ENCODE data around the gene BBS9. TPM values are rescaled to one million over a fixed set of nuclear protein-coding genes. Genes with fewer than 3 reads are reported as not detected.

The BBS9 gene
- total RNA-seq, 1 experiment from 2014 or later: 9.0 TPM

- DNase-seq (ENCODE audit: extremely low read depth, low read depth): no peak
These were observed 222.3 kb downstream of the BBS9 start for GRCh38 chr7:33351709-33352108.

DNA sequence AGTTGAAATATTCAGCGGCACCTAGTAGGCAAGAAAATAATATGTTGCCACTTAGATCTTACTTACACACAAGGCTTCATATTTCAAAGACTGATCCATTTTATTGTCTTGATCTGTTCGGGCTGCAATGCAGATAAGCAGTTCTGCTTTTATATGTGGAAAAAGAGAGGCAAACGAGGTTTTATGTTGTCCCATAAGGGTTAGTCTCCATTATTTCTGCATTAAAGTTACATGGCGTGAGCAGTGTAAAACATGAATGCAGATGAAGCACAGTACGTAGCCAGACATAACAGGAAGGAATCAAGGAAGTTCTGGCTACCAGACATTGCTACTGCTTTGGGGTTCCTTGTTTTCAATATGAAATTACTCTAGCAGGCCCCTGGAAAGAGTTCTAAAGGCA, 224.8 kb downstream of the BBS9 start:
- DNase-seq (ENCODE audit: extremely low read depth, low read depth): no peak

GRCh38 chr7:33355386-33355785, 226.0 kb downstream of the BBS9 start:
- no peak for DNase-seq (ENCODE audit: extremely low read depth, low read depth)

DNA sequence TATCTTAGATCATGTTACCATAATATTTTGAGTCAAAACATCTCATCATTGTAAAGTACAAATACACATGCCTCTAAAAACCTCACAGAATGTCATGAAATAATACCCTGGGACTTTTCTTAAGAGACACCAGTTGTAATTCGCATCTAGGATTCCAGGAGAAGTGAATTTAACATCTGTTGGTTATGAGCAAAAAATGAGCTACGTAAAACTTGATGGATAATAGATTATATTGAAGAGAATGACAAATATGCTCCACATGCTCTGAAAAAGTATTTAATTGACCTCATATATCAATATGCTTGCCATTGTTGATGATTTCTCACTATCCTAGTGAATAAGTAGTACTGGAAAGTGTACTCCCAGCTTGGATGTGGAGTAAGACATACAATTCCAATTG, 227.0 kb downstream of the BBS9 start:
- no peak for DNase-seq (ENCODE audit: extremely low read depth, low read depth)

GRCh38 chr7:33357846-33358245, 228.5 kb downstream of the BBS9 start:
- DNase-seq (ENCODE audit: extremely low read depth, low read depth): no peak

GRCh38 chr7:33369888-33370287, 240.5 kb downstream of the BBS9 start:
- no peak for DNase-seq (ENCODE audit: extremely low read depth, low read depth)

DNA sequence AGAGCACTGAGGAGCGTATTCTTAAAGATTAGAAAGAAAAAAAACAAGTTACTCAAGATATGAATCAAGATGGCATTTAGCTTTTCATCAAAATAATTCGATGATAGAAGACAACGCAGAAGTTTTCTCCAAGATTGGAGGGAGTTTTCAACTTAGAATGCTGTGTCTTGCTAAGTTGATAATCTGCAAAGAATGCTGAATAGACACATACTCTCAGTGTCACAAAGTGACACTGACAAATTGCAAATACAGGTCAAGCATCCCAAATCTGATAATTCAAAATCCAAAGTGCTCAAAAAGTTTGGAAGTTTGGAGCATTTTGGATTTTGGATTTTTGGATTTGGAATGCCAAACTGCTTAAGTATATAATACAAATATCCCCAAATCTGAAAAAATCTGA, 243.8 kb downstream of the BBS9 start:
- no peak for DNase-seq (ENCODE audit: extremely low read depth, low read depth)

GRCh38 chr7:33379891-33380525, 250.6 kb downstream of the BBS9 start:
- no peak for DNase-seq (ENCODE audit: extremely low read depth, low read depth)

DNA sequence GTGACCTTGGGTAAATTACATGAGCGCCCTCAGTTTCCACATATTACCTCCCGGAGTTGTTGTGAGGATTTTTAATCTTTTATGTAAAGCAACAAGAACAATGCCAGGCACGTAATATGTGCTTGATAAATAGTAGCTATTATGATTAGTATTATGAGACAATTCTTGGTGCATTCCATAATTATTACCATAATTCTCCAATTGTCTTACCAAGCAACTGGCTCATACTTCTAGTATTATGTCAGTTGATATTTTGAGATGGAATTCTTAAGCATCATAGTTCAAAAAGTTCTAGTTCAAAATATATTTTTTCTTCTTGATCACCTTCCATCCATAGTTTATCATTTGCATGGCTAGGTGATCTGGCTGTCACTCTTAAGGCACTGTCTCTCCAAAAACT, 259.0 kb downstream of the BBS9 start:
- no peak for DNase-seq (ENCODE audit: extremely low read depth, low read depth)

DNA sequence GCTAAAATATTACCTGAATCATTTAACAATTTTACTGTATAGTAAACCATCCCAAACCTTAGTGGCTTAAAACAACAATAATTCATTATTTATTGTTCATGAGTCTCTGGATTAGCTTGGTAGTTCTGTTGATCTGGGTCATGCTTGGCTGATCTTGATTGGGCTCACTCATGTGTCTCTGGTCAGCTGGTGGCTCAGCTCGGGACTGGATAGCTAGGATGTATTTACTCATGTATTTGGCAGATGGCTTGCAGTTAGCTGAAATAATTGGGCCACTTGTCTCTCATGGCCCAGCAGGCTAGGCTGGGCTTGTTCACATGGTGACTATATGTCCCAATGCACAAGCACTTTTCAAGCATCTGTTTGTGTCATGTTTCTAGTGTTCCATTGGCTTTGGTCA, 262.8 kb downstream of the BBS9 start:
- no peak for DNase-seq (ENCODE audit: extremely low read depth, low read depth)

DNA sequence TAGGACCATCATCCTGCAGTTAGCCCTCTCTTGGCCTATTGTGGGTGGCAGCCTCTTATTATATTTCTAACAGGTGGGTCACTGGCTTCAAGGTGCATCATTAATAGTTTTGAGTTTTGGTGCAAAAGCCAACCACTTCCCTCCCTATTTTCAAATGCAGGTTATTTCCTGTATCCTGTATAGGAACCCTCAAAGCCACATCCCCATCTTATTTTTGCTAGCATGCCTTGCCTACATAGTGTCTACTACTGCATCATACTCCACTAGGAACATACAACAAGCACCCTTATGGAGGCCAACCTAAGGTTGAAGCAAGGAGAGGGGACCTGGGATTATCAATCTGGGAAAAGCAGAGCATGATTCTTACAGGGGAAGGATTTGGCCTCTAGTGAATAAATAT, 264.4 kb downstream of the BBS9 start:
- no peak for DNase-seq (ENCODE audit: extremely low read depth, low read depth)

GRCh38 chr7:33395340-33395739, 266.0 kb downstream of the BBS9 start:
- DNase-seq (ENCODE audit: extremely low read depth, low read depth): no peak

- DNase-seq (ENCODE audit: extremely low read depth, low read depth): no peak
These were observed 270.3 kb downstream of the BBS9 start for GRCh38 chr7:33399528-33400213.

GRCh38 chr7:33400214-33400538, 270.8 kb downstream of the BBS9 start:
- DNase-seq (ENCODE audit: extremely low read depth, low read depth): no peak

GRCh38 chr7:33410266-33410665, 280.9 kb downstream of the BBS9 start:
- no peak for DNase-seq (ENCODE audit: extremely low read depth, low read depth)

DNA sequence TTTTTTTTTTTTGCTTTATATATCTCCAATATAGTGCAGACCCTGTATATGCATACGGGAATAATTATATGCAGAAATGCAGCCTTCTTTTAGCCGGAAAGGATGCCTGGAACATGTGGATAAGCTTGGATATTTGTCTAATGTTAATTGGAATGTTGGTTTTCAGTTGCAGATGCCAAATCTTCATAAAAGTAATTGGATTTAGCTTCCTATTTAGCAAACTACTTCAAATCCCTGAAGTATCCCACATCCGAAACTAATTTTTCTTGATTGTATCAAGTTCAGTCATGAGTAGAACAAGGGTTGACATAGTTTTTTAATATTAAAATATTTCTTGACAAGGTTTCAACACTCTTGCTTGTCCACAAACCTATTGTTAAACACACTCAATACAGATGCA, 281.7 kb downstream of the BBS9 start:
- no peak for DNase-seq (ENCODE audit: extremely low read depth, low read depth)

GRCh38 chr7:33412331-33412730, 283.0 kb downstream of the BBS9 start:
- DNase-seq (ENCODE audit: extremely low read depth, low read depth): no peak

- DNase-seq (ENCODE audit: extremely low read depth, low read depth): no peak
These were observed 288.9 kb downstream of the BBS9 start for GRCh38 chr7:33418251-33418701.

DNA sequence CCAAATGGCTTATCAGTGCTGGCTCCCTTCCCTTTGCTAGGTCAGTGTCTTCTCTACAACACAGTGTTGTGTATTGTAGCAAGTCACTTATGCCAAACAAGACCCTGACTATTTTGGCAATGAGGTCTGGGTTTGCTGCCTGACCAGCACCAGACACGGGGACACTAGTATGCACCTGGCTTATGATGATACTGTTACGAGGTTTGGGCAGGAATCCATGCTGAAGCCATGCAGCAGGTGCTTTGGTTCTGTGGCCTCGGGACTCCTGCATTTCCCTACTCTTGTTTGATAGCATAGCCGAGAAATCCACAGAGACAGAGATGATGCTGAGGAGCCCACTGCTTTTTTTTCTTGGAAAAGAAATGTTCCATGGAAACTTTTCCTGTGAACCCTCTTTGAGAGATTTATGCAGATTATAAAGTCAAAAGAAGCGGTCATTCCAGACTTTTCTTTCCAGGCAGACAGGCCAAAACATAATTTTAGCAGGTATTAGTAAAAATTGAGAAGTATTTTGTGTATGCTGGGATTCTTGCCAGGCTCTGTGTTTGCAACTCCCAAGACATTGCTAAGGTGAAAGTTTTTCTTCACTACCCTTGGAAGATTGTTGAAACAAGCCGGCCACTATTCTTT, 291.1 kb downstream of the BBS9 start:
- DNase-seq (ENCODE audit: extremely low read depth, low read depth): no peak

- no peak for DNase-seq (ENCODE audit: extremely low read depth, low read depth)
These were observed 292.1 kb downstream of the BBS9 start for GRCh38 chr7:33421429-33421828.

DNA sequence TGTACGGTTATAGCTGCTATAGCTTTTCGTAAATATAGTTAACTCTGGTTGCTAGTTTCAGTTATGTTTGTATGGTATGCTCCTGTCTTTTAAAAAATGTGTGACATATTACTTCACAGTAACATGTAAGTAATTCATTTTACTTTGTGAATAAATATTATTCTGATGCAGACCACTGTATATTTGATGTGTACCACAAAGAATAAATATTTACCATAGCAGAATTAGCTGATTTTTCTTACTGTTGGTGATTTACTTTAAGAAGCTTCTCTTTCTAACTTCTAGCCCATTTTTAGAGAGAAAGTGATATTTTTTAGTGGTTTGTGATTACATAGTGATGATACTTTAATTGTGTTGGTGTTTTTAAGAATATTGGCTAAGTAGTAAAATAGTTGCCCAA, 292.8 kb downstream of the BBS9 start:
- DNase-seq (ENCODE audit: extremely low read depth, low read depth): no peak

Measured in NCI-H460 (cell line).